GM18502 (cell line): ENCODE results near the gene TBC1D8.

Experiments
- ATAC-seq: cut with Tn5 transposase; IDR thresholded peaks from one replicate; pipeline ENCODE4 v1.9.1; 2021; ENCODE audit warnings: mild to moderate bottlenecking; ENCODE audit not compliant: unreplicated experiment, poor library complexity

Gene TBC1D8

GRCh38 chr2:101164021-101164420 lies 12.8 kb upstream of the TBC1D8 start:
- no peak for ATAC-seq

- no peak for ATAC-seq
Observed at GRCh38 chr2:101162561-101163330, 11.6 kb upstream of the TBC1D8 start.

GRCh38 chr2:101161658-101162057 lies 10.5 kb upstream of the TBC1D8 start:
- no peak for ATAC-seq

- ATAC-seq: no peak
Observed at GRCh38 chr2:101160454-101160853, 9.3 kb upstream of the TBC1D8 start.

GRCh38 chr2:101159526-101159925 lies 8.3 kb upstream of the TBC1D8 start:
- ATAC-seq: no peak

GRCh38 chr2:101157272-101157671 lies 6.1 kb upstream of the TBC1D8 start:
- ATAC-seq: no peak

- ATAC-seq: no peak
Observed at GRCh38 chr2:101153787-101154186, 2.6 kb upstream of the TBC1D8 start.

- ATAC-seq: no peak
Observed at GRCh38 chr2:101153077-101153707, 2.0 kb upstream of the TBC1D8 start.

GRCh38 chr2:101152272-101153076 lies 1.3 kb upstream of the TBC1D8 start:
- peak; percentile 54 for ATAC-seq

- ATAC-seq: no peak
Observed at GRCh38 chr2:101151859-101152271, 683 bp upstream of the TBC1D8 start.

- ATAC-seq: peak; percentile 23
Observed at GRCh38 chr2:101150306-101151145, 656 bp downstream of the TBC1D8 start.

GRCh38 chr2:101149241-101150192 lies 1.7 kb downstream of the TBC1D8 start:
- ATAC-seq: no peak

GRCh38 chr2:101148777-101149176 lies 2.4 kb downstream of the TBC1D8 start:
- no peak for ATAC-seq

- ATAC-seq: no peak
Observed at GRCh38 chr2:101147971-101148370, 3.2 kb downstream of the TBC1D8 start.

- ATAC-seq: no peak
Observed at GRCh38 chr2:101147062-101147461, 4.1 kb downstream of the TBC1D8 start.

GRCh38 chr2:101146535-101146934 lies 4.6 kb downstream of the TBC1D8 start:
- no peak for ATAC-seq

GRCh38 chr2:101145406-101145805 lies 5.8 kb downstream of the TBC1D8 start:
- no peak for ATAC-seq

GRCh38 chr2:101142163-101142562 lies 9.0 kb downstream of the TBC1D8 start:
- ATAC-seq: no peak

GRCh38 chr2:101140978-101141655 lies 10.1 kb downstream of the TBC1D8 start:
- ATAC-seq: no peak
